Mesendoderm (in vitro differentiated cells): ENCODE data around the gene HELZ2.
"Not testable (repeated sequence)": the region's sequence is repeated elsewhere in the genome, so short reads cannot be mapped to it uniquely, and the experiment has no call there.

Source experiments
- DNase-seq: peaks from one replicate; pipeline ENCODE4 v3.0.0; 2013
- H2AK5ac ChIP-seq: 2 replicates; pipeline ENCODE4 v1.6.1; 2013; ENCODE audit warnings: low read length, inconsistent platforms
- H2BK120ac ChIP-seq: 2 replicates; pipeline ENCODE4 v1.6.1; 2013; ENCODE audit warnings: low read depth, mild to moderate bottlenecking, low read length, moderate library complexity, mixed read lengths
- H2BK15ac ChIP-seq: replicated peaks from 2 replicates; pipeline ENCODE4 v1.6.1; 2013; ENCODE audit warnings: low read depth, mild to moderate bottlenecking, moderate library complexity
- H2BK5ac ChIP-seq: 2 replicates; pipeline ENCODE4 v1.6.1; 2013; ENCODE audit warnings: low read length, inconsistent platforms
- H3K18ac ChIP-seq: 2 replicates; pipeline ENCODE4 v1.6.1; 2013; ENCODE audit warnings: mild to moderate bottlenecking, low read length, mixed read lengths
- H3K23ac ChIP-seq: one replicate; pipeline ENCODE4 v1.6.1; 2013; ENCODE audit warnings: low read length
- H3K27ac ChIP-seq: 2 replicates; pipeline ENCODE4 v1.5.1; 2013; ENCODE audit warnings: low read depth, mild to moderate bottlenecking, inconsistent platforms, low read length, moderate library complexity
- H3K27me3 ChIP-seq: 2 replicates; pipeline ENCODE4 v1.6.1; 2013; ENCODE audit warnings: low read length, control low read depth, mild to moderate bottlenecking, inconsistent platforms; ENCODE audit not compliant: insufficient read depth, poor library complexity
- H3K36me3 ChIP-seq: 2 replicates; pipeline ENCODE4 v1.6.1; 2013; ENCODE audit warnings: low read length, inconsistent platforms; ENCODE audit not compliant: control insufficient read depth, insufficient read depth
- H3K4ac ChIP-seq: one replicate; pipeline ENCODE4 v1.6.1; 2013; ENCODE audit warnings: low read depth, mild to moderate bottlenecking, low read length, moderate library complexity
- H3K4me1 ChIP-seq: 2 replicates; pipeline ENCODE4 v1.6.1; 2013; ENCODE audit warnings: low read depth, low read length, inconsistent platforms; ENCODE audit not compliant: control insufficient read depth
- H3K4me2 ChIP-seq: 2 replicates; pipeline ENCODE4 v1.6.1; 2013; ENCODE audit warnings: low read length
- H3K4me3 ChIP-seq: 2 replicates; pipeline ENCODE4 v1.5.1; 2013; ENCODE audit warnings: mild to moderate bottlenecking, low read length
- H3K56ac ChIP-seq: one replicate; pipeline ENCODE4 v1.6.1; 2013; ENCODE audit warnings: low read length
- H3K79me1 ChIP-seq: 2 replicates; pipeline ENCODE4 v1.6.1; 2013; ENCODE audit warnings: low read length, inconsistent platforms
- H3K79me2 ChIP-seq: 2 replicates; pipeline ENCODE4 v1.6.1; 2013; ENCODE audit warnings: mild to moderate bottlenecking, low read length; ENCODE audit not compliant: control insufficient read depth, insufficient read depth
- H3K9ac ChIP-seq: 2 replicates; pipeline ENCODE4 v1.6.1; 2013; ENCODE audit warnings: low read length, inconsistent platforms
- H4K5ac ChIP-seq: one replicate; pipeline ENCODE4 v1.6.1; 2013; ENCODE audit warnings: low read length
- H4K8ac ChIP-seq: one replicate; pipeline ENCODE4 v1.6.1; 2013; ENCODE audit warnings: low read depth, mild to moderate bottlenecking, control low read depth, low read length, moderate library complexity
- WGBS: extraction: QIAGEN DNeasy Blood & Tissue Kit; methylation state at CpG from one replicate; pipeline ENCODE4 v1.1.7; 2013; ENCODE audit warnings: low lambda C conversion rate, missing lambda C conversion rate; ENCODE audit not compliant: insufficient coverage; ENCODE audit errors: extremely low coverage; 5-methylcytosine and 5-hydroxymethylcytosine counted together

HELZ2 gene

GRCh38 chr20:63572788-63573646 lies 1.0 kb downstream of the HELZ2 start:
- no peak overlapping the region for H4K8ac ChIP-seq
- no peak overlapping the region for H3K18ac ChIP-seq
- H4K5ac ChIP-seq = no peak overlapping the region
- H2AK5ac ChIP-seq = no peak overlapping the region
- H3K4me3 ChIP-seq = no peak overlapping the region
- no peak overlapping the region for H2BK15ac ChIP-seq
- H3K4ac ChIP-seq = no peak overlapping the region
- no peaks in the 10 kb centered on the region for H3K27me3 ChIP-seq
- peak overlapping the region; percentile 85 for H3K9ac ChIP-seq
- no peaks in the 10 kb centered on the region for H3K79me1 ChIP-seq
- H3K36me3 ChIP-seq = no peaks in the 10 kb centered on the region
- H2BK120ac ChIP-seq = no peak overlapping the region
- H3K27ac ChIP-seq = no peak overlapping the region
- H3K56ac ChIP-seq = peak overlapping the region; percentile 90
- DNase-seq = peak; percentile 16
- no peak overlapping the region for H2BK5ac ChIP-seq
- H3K79me2 ChIP-seq = no peaks in the 10 kb centered on the region
- peak overlapping the region; percentile 91 for H3K4me2 ChIP-seq
- WGBS = no CpG with 5 or more reads among the region's 34 CpGs
- no peaks in the 10 kb centered on the region for H3K4me1 ChIP-seq
- H3K23ac ChIP-seq = no peak overlapping the region

GRCh38 chr20:63572071-63572787 lies 1.8 kb downstream of the HELZ2 start:
- H2BK120ac ChIP-seq = no peak overlapping the region
- no peak overlapping the region for H3K56ac ChIP-seq
- no peak for DNase-seq
- H3K27me3 ChIP-seq = no peaks in the 10 kb centered on the region
- no peaks in the 10 kb centered on the region for H3K4me1 ChIP-seq
- H2AK5ac ChIP-seq = no peak overlapping the region
- H3K23ac ChIP-seq = no peak overlapping the region
- no peak overlapping the region for H3K18ac ChIP-seq
- H3K4me2 ChIP-seq = no peak overlapping the region
- H3K4me3 ChIP-seq = no peak overlapping the region
- no peak overlapping the region for H4K5ac ChIP-seq
- no peak overlapping the region for H3K27ac ChIP-seq
- H3K36me3 ChIP-seq = no peaks in the 10 kb centered on the region
- H3K79me1 ChIP-seq = no peaks in the 10 kb centered on the region
- H2BK5ac ChIP-seq = no peak overlapping the region
- H3K4ac ChIP-seq = no peak overlapping the region
- no peak overlapping the region for H2BK15ac ChIP-seq
- no peak overlapping the region for H3K9ac ChIP-seq
- H4K8ac ChIP-seq = no peak overlapping the region
- WGBS = no CpG with 5 or more reads among the region's 48 CpGs
- H3K79me2 ChIP-seq = no peaks in the 10 kb centered on the region

- not testable (repeated sequence) for H4K5ac ChIP-seq, H2BK15ac ChIP-seq, H2AK5ac ChIP-seq, H3K4me1 ChIP-seq, H3K79me2 ChIP-seq, H2BK5ac ChIP-seq, DNase-seq, H3K4ac ChIP-seq, H3K18ac ChIP-seq, H4K8ac ChIP-seq, H3K56ac ChIP-seq, H3K79me1 ChIP-seq, H3K9ac ChIP-seq, H3K4me2 ChIP-seq, H2BK120ac ChIP-seq, H3K23ac ChIP-seq, H3K36me3 ChIP-seq, H3K4me3 ChIP-seq, H3K27ac ChIP-seq, H3K27me3 ChIP-seq
- WGBS = no CpG with 5 or more reads among the region's 11 CpGs
These were observed 3.0 kb downstream of the HELZ2 start for GRCh38 chr20:63571087-63571478.

- WGBS = no CpG with 5 or more reads among the region's 28 CpGs
- H3K18ac ChIP-seq = no peak overlapping the region
- no peak overlapping the region for H3K23ac ChIP-seq
- no peak overlapping the region for H2BK5ac ChIP-seq
- no peak overlapping the region for H3K56ac ChIP-seq
- no peak overlapping the region for H3K4ac ChIP-seq
- H4K8ac ChIP-seq = no peak overlapping the region
- H3K79me2 ChIP-seq = no peaks in the 10 kb centered on the region
- H3K27me3 ChIP-seq = no peaks in the 10 kb centered on the region
- H3K4me1 ChIP-seq = no peaks in the 10 kb centered on the region
- no peak overlapping the region for H3K9ac ChIP-seq
- H2BK15ac ChIP-seq = no peak overlapping the region
- H3K79me1 ChIP-seq = no peaks in the 10 kb centered on the region
- no peak overlapping the region for H4K5ac ChIP-seq
- H2AK5ac ChIP-seq = no peak overlapping the region
- no peak overlapping the region for H3K4me2 ChIP-seq
- H3K36me3 ChIP-seq = no peaks in the 10 kb centered on the region
- no peak overlapping the region for H3K27ac ChIP-seq
- DNase-seq = no peak
- no peak overlapping the region for H2BK120ac ChIP-seq
- H3K4me3 ChIP-seq = no peak overlapping the region
These were observed 3.6 kb downstream of the HELZ2 start for GRCh38 chr20:63570281-63571086.

GRCh38 chr20:63568986-63569949 lies 4.8 kb downstream of the HELZ2 start:
- H3K36me3 ChIP-seq = no peaks in the 10 kb centered on the region
- no peak for DNase-seq
- H3K9ac ChIP-seq = no peak overlapping the region
- WGBS = no CpG with 5 or more reads among the region's 46 CpGs
- H3K27ac ChIP-seq = no peak overlapping the region
- no peaks in the 10 kb centered on the region for H3K79me1 ChIP-seq
- H2AK5ac ChIP-seq = no peak overlapping the region
- H3K18ac ChIP-seq = no peak overlapping the region
- H3K4me1 ChIP-seq = no peaks in the 10 kb centered on the region
- no peak overlapping the region for H2BK5ac ChIP-seq
- H3K23ac ChIP-seq = no peak overlapping the region
- H3K79me2 ChIP-seq = no peaks in the 10 kb centered on the region
- no peak overlapping the region for H3K4me2 ChIP-seq
- H2BK120ac ChIP-seq = no peak overlapping the region
- no peak overlapping the region for H3K56ac ChIP-seq
- no peak overlapping the region for H2BK15ac ChIP-seq
- H4K5ac ChIP-seq = no peak overlapping the region
- H3K27me3 ChIP-seq = no peaks in the 10 kb centered on the region
- H4K8ac ChIP-seq = no peak overlapping the region
- no peak overlapping the region for H3K4me3 ChIP-seq
- H3K4ac ChIP-seq = no peak overlapping the region
